Prostate gland (tissue), 2 donors: ENCODE results near the gene NME2. TPM values are rescaled to one million over a fixed set of nuclear protein-coding genes. Genes with fewer than 3 reads are reported as not detected.

Experiments
- DNase-seq: peaks from one replicate; pipeline ENCODE4 v3.0.0-alpha.2; 2019; ENCODE audit warnings: low spot score
- H3K27ac ChIP-seq, 2 donors: fragments of 200-600 bp; sonication (generic); 2 replicates each; pipeline ENCODE4 v1.5.1; 2017 to 2019
- H3K27me3 ChIP-seq: fragments of 200-600 bp; sonication (generic); replicated peaks from 2 replicates; pipeline ENCODE4 v1.5.1; 2019; ENCODE audit not compliant: insufficient read depth
- H3K36me3 ChIP-seq, 2 donors: fragments of 200-600 bp; sonication (generic); 1 replicate in 1 of 2; 2 replicates in 1 of 2; pipeline versions ENCODE4 v1.5.1 to v1.8.1; 2017 to 2019
- H3K4me1 ChIP-seq: fragments of 200-600 bp; sonication (generic); replicated peaks from 2 replicates; pipeline ENCODE4 v1.5.1; 2019
- H3K4me3 ChIP-seq, 2 donors: fragments of 200-600 bp; sonication (generic); 2 replicates each; pipeline ENCODE4 v1.5.1; 2017 to 2019
- H3K9me3 ChIP-seq: fragments of 200-600 bp; sonication (generic); 2 replicates; pipeline ENCODE4 v1.5.1; 2017
- POLR2A ChIP-seq: fragments of 450-650 bp; IDR thresholded peaks from one replicate; pipeline ENCODE4 v1.6.1; 2016; ENCODE audit warnings: antibody characterized with exemption, mild to moderate bottlenecking
- POLR2AphosphoS5 ChIP-seq: sonication (generic); formaldehyde crosslinking; IDR thresholded peaks from one replicate; pipeline ENCODE4 v1.6.1; 2017; ENCODE audit warnings: antibody characterized with exemption
- WGBS: methylation state at CpG from one replicate; pipeline ENCODE4 v1.1.5; 2018; 5-methylcytosine and 5-hydroxymethylcytosine counted together
- intact Hi-C: fragments of 100-400 bp; cut with DNase I; formaldehyde crosslinking; loops from one replicate; pipeline ENCODE4 v1.14.2; 2022
- total RNA-seq, 2 donors: library from RNA; depleted of rRNA; stranded (reverse); fragments of >200 nt; gene quantifications; one replicate each; pipeline ENCODE4 v1.1.0, GENCODE V29; 2016
- TF ChIP-seq, protein P1 (sequence below), 4 experiments: fragments of 200-600 bp in 2 of 4; fragments of 450-650 bp in 2 of 4; sonication (generic) in 2 of 4; IDR thresholded peaks; 1 replicate in 3 of 4; 2 replicates in 1 of 4; pipeline ENCODE4 v1.5.1; 2016 to 2019; ENCODE audit warnings: antibody characterized with exemption in 4 of 4, mild to moderate bottlenecking in 2 of 4, moderate library complexity in 2 of 4

The NME2 gene
- total RNA-seq, 2 donors from 2014 or later = 208 to 479 TPM

- Histone ChIP-seq H3K4me1 (no peaks in the 10 kb centered on the region), H3K9me3 (no peaks in the 10 kb centered on the region), H3K4me3 (no peak overlapping the region), H3K36me3 (no peaks in the 10 kb centered on the region), H3K27me3 (no peaks in the 10 kb centered on the region), H3K27ac (no peak overlapping the region)
- no peak for DNase-seq
- intact Hi-C loops = no loop called here
- WGBS = 89% methylated on average over 8 of the region's 8 CpGs
- TF ChIP-seq POLR2AphosphoS5 = no peak
Measured at GRCh38 chr17:51185763-51186332, 19.6 kb downstream of the NME2 start.

- H3K9me3 ChIP-seq = no peaks in the 10 kb centered on the region
- peaks cover 0 to 4% of the 10 kb centered on the region in 2 donors for H3K36me3 ChIP-seq
- no peak overlapping the region for H3K4me3 ChIP-seq
- intact Hi-C loops = no loop called here
- no peak overlapping the region for H3K27ac ChIP-seq
- H3K4me1 ChIP-seq = no peaks in the 10 kb centered on the region
- H3K27me3 ChIP-seq = no peaks in the 10 kb centered on the region
- 75% methylated on average over 9 of the region's 9 CpGs for WGBS
- DNase-seq = no peak
- TF ChIP-seq, protein P1, sequence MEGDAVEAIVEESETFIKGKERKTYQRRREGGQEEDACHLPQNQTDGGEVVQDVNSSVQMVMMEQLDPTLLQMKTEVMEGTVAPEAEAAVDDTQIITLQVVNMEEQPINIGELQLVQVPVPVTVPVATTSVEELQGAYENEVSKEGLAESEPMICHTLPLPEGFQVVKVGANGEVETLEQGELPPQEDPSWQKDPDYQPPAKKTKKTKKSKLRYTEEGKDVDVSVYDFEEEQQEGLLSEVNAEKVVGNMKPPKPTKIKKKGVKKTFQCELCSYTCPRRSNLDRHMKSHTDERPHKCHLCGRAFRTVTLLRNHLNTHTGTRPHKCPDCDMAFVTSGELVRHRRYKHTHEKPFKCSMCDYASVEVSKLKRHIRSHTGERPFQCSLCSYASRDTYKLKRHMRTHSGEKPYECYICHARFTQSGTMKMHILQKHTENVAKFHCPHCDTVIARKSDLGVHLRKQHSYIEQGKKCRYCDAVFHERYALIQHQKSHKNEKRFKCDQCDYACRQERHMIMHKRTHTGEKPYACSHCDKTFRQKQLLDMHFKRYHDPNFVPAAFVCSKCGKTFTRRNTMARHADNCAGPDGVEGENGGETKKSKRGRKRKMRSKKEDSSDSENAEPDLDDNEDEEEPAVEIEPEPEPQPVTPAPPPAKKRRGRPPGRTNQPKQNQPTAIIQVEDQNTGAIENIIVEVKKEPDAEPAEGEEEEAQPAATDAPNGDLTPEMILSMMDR (IDR thresholded peaks at IDR 0.05) = no peak
- TF ChIP-seq POLR2AphosphoS5 = no peak
- no peak for TF ChIP-seq POLR2A
Measured at GRCh38 chr17:51188271-51188833, 22.1 kb downstream of the NME2 start.

DNA sequence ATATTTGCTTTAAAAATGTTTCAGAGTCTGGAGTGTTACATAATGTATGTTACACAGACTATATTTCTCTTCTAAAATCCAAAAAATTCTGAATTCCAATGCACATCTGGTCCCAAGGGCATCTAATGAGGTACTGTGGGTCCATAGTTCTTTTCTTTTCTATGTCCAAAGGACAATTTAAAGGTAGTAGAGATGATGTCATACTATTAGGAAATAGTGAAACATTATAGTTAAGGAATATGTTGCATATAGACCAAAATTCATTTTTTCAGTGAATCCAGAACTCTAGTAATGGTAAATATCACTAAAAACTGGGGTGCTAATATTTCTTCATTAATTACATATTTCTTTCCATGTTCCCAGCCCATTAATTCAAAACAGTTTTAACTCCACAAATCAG lies 23.0 kb downstream of the NME2 start:
- Histone ChIP-seq H3K36me3 (peaks cover 0 to 4% of the 10 kb centered on the region in 2 donors), H3K4me1 (no peaks in the 10 kb centered on the region), H3K4me3 (no peak overlapping the region), H3K9me3 (no peaks in the 10 kb centered on the region), H3K27me3 (no peaks in the 10 kb centered on the region), H3K27ac (no peak overlapping the region)
- intact Hi-C loops = no loop called here
- no peak for DNase-seq
- TF ChIP-seq POLR2A = no peak
- no peak for TF ChIP-seq POLR2AphosphoS5
- TF ChIP-seq, protein P1 (IDR thresholded peaks at IDR 0.05) = no peak

DNA sequence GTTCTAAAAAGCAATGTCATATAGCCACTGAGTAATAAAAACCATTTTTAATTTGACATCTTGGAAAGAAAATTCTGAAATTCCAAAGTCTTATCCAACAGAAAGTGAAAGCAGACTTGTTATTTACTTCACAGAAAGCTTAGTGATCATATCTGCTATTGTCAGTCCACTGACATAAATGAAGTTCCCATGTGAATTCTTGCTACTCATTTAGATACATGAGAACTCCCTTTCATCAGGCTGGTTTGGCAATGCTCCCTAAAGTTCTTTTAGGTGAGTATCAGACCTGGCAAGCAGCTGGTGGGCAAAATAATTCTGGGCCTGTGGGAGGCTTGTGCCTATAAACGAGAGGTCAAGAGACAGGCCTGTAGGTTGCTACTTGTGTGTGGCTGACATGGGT lies 23.4 kb downstream of the NME2 start:
- Histone ChIP-seq H3K27ac (no peak overlapping the region), H3K4me1 (no peaks in the 10 kb centered on the region), H3K9me3 (no peaks in the 10 kb centered on the region), H3K4me3 (no peak overlapping the region), H3K36me3 (peaks cover 0 to 4% of the 10 kb centered on the region in 2 donors), H3K27me3 (no peaks in the 10 kb centered on the region)
- TF ChIP-seq, protein P1 (IDR thresholded peaks at IDR 0.05) = no peak
- no peak for TF ChIP-seq POLR2AphosphoS5
- WGBS = 28% methylated on average over 1 of the region's 1 CpG
- intact Hi-C loops = no loop called here
- DNase-seq = no peak

DNA sequence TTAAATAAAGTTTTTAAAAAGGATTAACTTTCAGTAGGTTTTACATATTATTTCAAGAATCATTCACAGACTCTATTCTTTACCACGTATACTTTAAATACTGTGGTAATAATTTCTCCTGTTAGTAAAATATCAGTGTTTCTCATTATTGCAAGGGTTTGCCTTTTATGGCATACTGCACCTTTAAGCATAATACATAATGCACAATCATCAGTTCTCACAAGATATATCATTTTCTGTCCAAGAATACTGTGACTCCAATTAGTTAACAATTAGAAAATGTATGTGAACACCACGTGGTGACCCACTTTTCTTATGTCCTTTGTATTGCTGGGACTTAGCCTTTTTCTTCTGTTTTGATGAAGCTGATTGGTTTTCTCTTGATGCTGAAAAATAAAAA lies 25.7 kb downstream of the NME2 start:
- TF ChIP-seq POLR2A (no peak), POLR2AphosphoS5 (no peak)
- TF ChIP-seq, protein P1 (IDR thresholded peaks at IDR 0.05) = no peak
- H3K27ac ChIP-seq = no peak overlapping the region

More for the DNA sequence above, 25.7 kb downstream of the NME2 start:
- H3K27me3 ChIP-seq = no peaks in the 10 kb centered on the region
- intact Hi-C loops = no loop called here
- H3K4me1 ChIP-seq = no peaks in the 10 kb centered on the region
- peaks cover 4 to 5% of the 10 kb centered on the region in 2 donors for H3K36me3 ChIP-seq
- no peak for DNase-seq
- WGBS = 85% methylated on average over 2 of the region's 2 CpGs
- H3K9me3 ChIP-seq = no peaks in the 10 kb centered on the region
- no peak overlapping the region for H3K4me3 ChIP-seq
